ENCODE data around the gene TTLL4. TPM values are rescaled to one million over a fixed set of nuclear protein-coding genes. Genes with fewer than 3 reads are reported as not detected.

TTLL4 gene
- total RNA-seq, 2 donors from 2014 or later: 30.9 to 34.4 TPM

DNA sequence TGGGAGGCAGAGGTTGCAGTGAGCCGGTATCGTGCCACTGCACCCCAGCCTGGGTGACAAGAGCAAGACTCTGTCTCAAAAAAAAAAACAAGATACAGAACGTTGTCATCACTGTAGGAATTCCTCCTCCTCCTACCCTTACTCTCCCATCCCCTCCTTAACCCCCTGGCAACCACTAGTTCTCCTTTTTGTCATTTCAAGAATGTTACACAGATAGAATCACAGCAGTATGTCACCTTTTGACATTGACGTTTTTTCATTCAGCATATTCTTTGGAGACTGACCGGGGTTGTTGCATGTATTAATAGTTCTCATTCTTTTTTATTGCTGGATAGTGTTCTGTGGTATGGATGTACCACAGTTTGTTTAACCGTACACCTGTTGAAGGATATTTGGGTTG is 32.4 kb downstream of the TTLL4 start:
- H3K4me1 Mint-ChIP-seq (ENCODE audit: low read depth): peaks cover 34% of the 10 kb centered on the region
- peak; percentile 53 to 93 for ATAC-seq (replicated peaks in 1 of 2)
- H3K27me3 Mint-ChIP-seq (ENCODE audit: low read depth): no peaks in the 10 kb centered on the region
- no peak for DNase-seq
- peak overlapping the region in 1 of 2 donors; percentile 9 for H3K4me3 Mint-ChIP-seq
- peaks cover 13 to 17% of the 10 kb centered on the region in 2 donors for H3K36me3 Mint-ChIP-seq (ENCODE audit: insufficient read depth in 2 of 2)
- no peak overlapping the region for H3K27ac Mint-ChIP-seq
- H3K9me3 Mint-ChIP-seq: no peaks in the 10 kb centered on the region

DNA sequence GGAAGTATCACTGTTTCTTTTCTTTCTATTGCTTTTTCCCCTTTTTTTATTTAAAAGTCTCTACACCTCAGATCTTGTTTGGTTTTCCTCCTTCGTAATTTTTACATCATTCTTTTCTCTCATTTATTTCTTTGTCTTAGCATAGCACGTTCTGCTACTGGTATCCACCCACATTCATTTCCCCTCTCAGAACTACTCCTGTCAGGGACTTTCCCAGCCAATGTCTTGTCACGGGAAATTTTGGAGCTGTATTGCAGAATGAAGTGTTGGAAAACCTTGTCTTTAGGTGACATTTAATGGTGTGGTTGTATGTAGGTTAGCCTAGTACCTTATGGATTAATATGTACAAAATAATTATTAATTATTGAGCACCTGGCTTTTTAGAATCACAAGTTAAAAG is 34.0 kb downstream of the TTLL4 start:
- ATAC-seq (replicated peaks in 1 of 2) (peak in 1 of 2 donors; percentile 51), DNase-seq (no peak)
- Mint-ChIP-seq H3K27me3 (ENCODE audit: low read depth) (no peaks in the 10 kb centered on the region), H3K36me3 (ENCODE audit: insufficient read depth in 2 of 2) (peaks cover 12 to 15% of the 10 kb centered on the region in 2 donors), H3K4me3 (peak overlapping the region in 1 of 2 donors; percentile 66), H3K4me1 (ENCODE audit: low read depth) (peaks cover 34% of the 10 kb centered on the region), H3K27ac (peak overlapping the region; percentile 72), H3K9me3 (no peaks in the 10 kb centered on the region)

DNA sequence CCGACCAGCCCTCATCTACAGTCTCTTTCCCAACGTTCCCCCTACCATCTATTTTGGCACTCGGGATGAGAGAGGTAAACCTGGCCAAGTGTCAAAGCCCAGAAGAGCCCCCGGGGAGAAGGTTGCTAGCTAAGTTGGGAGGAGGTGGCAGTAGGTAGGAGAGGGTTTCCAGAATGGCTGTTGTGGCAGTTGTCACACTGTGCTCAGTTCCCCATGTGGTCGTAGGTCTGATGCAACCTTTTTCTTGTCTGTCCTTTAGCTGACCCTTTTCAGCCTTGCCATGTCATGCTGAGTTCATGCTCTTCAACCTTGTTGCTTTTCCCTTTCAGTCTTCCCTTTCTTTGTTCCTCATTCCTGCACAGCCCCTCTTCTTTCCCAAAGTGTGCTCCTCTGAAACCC is 34.5 kb downstream of the TTLL4 start:
- Mint-ChIP-seq H3K9me3 (no peaks in the 10 kb centered on the region), H3K27ac (no peak overlapping the region), H3K4me3 (no peak overlapping the region), H3K36me3 (ENCODE audit: insufficient read depth in 2 of 2) (peaks cover 11 to 12% of the 10 kb centered on the region in 2 donors), H3K27me3 (ENCODE audit: low read depth) (no peaks in the 10 kb centered on the region), H3K4me1 (ENCODE audit: low read depth) (peaks cover 34% of the 10 kb centered on the region)
- ATAC-seq (replicated peaks in 1 of 2): no peak
- DNase-seq: no peak

- DNase-seq (no peak), ATAC-seq (replicated peaks in 1 of 2) (no peak)
- Mint-ChIP-seq H3K4me1 (ENCODE audit: low read depth) (peaks cover 34% of the 10 kb centered on the region), H3K4me3 (no peak overlapping the region), H3K27me3 (ENCODE audit: low read depth) (no peaks in the 10 kb centered on the region), H3K36me3 (ENCODE audit: insufficient read depth in 2 of 2) (peaks cover 11 to 14% of the 10 kb centered on the region in 2 donors), H3K9me3 (no peaks in the 10 kb centered on the region), H3K27ac (no peak overlapping the region)
Measured at GRCh38 chr2:218745559-218746469, 35.2 kb downstream of the TTLL4 start.

DNA sequence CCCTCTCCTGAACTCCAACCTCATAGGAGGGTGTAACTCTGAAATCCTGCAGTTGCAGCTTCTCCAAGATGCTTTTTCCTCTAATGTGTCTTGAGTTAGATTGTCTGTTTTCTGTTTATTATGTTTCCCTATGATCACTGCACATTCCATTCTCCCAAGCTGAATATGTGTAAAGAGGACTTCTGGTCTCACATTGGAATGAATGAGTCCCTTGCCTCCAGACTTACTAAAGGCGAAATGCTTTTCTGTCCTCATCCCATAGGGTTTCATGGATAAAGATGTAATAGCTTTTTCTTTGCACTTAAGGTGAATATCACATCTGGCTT is 35.8 kb downstream of the TTLL4 start:
- peaks cover 10 to 14% of the 10 kb centered on the region in 2 donors for H3K36me3 Mint-ChIP-seq (ENCODE audit: insufficient read depth in 2 of 2)
- no peak overlapping the region for H3K4me3 Mint-ChIP-seq
- ATAC-seq (replicated peaks in 1 of 2) (no peak), DNase-seq (no peak)
- H3K27me3 Mint-ChIP-seq (ENCODE audit: low read depth): no peaks in the 10 kb centered on the region
- peaks cover 34% of the 10 kb centered on the region for H3K4me1 Mint-ChIP-seq (ENCODE audit: low read depth)
- H3K9me3 Mint-ChIP-seq: no peaks in the 10 kb centered on the region
- H3K27ac Mint-ChIP-seq: no peak overlapping the region

DNA sequence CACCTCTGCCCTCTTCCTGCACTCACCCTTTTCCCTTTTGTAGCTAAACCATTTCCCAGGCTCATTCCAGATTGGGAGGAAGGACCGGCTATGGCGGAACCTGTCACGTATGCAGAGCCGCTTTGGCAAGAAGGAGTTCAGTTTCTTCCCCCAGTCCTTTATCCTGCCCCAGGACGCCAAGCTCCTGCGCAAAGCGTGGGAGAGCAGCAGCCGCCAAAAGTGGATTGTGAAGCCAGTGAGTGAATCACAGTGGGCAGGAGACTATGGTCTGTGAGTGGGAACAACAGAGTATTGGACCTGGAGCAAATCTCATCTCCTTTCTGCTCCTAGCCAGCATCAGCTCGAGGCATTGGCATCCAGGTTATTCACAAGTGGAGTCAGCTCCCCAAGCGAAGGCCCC is 36.3 kb downstream of the TTLL4 start:
- H3K27ac Mint-ChIP-seq: no peak overlapping the region
- H3K9me3 Mint-ChIP-seq: no peaks in the 10 kb centered on the region
- ATAC-seq (replicated peaks in 1 of 2): no peak
- H3K4me3 Mint-ChIP-seq: no peak overlapping the region
- no peak for DNase-seq
- H3K4me1 Mint-ChIP-seq (ENCODE audit: low read depth): peaks cover 34% of the 10 kb centered on the region
- H3K27me3 Mint-ChIP-seq (ENCODE audit: low read depth): no peaks in the 10 kb centered on the region
- H3K36me3 Mint-ChIP-seq (ENCODE audit: insufficient read depth in 2 of 2): peaks cover 9 to 14% of the 10 kb centered on the region in 2 donors

- no peaks in the 10 kb centered on the region for H3K9me3 Mint-ChIP-seq
- H3K4me1 Mint-ChIP-seq (ENCODE audit: low read depth): peaks cover 18% of the 10 kb centered on the region
- no peak overlapping the region for H3K4me3 Mint-ChIP-seq
- no peak for DNase-seq
- peaks cover 9 to 14% of the 10 kb centered on the region in 2 donors for H3K36me3 Mint-ChIP-seq (ENCODE audit: insufficient read depth in 2 of 2)
- H3K27me3 Mint-ChIP-seq (ENCODE audit: low read depth): no peaks in the 10 kb centered on the region
- ATAC-seq (replicated peaks in 1 of 2): no peak
- H3K27ac Mint-ChIP-seq: no peak overlapping the region
Measured at GRCh38 chr2:218748741-218749441, 38.3 kb downstream of the TTLL4 start.

DNA sequence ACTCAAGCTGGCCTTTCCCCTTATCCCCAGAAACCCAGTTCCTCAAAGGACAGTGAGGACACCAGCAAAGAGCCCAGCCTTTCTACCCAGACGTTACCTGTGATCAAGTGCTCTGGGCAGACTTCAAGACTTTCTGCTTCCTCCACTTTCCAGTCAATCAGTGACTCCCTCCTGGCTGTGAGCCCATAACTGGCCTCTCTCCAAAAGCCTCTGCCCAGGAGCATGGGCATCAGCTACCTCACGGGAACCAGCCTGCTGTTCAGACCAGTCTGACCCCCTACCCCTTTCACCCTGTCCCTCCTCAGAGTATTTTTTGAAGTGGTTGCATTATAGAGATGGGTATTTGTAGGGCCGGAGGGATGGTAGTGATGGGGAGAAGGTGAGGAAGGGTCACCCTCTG is 43.6 kb downstream of the TTLL4 start:
- H3K36me3 Mint-ChIP-seq (ENCODE audit: insufficient read depth in 2 of 2): peaks cover 0 to 9% of the 10 kb centered on the region in 2 donors
- ATAC-seq (replicated peaks in 1 of 2): no peak

DNA sequence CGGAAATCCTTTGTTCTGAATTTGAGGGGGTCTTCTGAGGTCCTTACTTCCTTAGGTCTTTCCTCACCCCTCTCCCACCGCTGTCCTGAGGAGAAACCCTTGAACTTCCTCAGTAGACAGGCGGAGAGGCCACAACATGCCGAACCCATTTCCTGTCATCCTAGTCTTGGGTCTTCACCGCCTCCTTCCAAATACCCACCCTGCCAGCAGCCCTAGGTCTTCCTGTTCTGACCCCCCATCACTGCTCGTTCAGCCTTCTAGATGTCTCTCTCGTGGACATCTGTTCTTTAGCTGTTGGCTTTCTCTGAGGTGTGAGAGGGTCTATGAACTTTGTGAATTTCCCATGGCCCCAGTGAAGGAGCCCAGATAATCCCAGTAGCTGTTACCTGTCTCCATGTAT is 44.1 kb downstream of the TTLL4 start:
- H3K27ac Mint-ChIP-seq: no peak overlapping the region
- H3K9me3 Mint-ChIP-seq: no peaks in the 10 kb centered on the region
- H3K4me3 Mint-ChIP-seq: no peak overlapping the region
- ATAC-seq (replicated peaks in 1 of 2): no peak
- no peaks in the 10 kb centered on the region for H3K4me1 Mint-ChIP-seq (ENCODE audit: low read depth)
- DNase-seq: no peak
- peaks cover 0 to 7% of the 10 kb centered on the region in 2 donors for H3K36me3 Mint-ChIP-seq (ENCODE audit: insufficient read depth in 2 of 2)
- H3K27me3 Mint-ChIP-seq (ENCODE audit: low read depth): no peaks in the 10 kb centered on the region

More for the DNA sequence above, 43.6 kb downstream of the TTLL4 start:
- no peaks in the 10 kb centered on the region for H3K4me1 Mint-ChIP-seq (ENCODE audit: low read depth)
- H3K27me3 Mint-ChIP-seq (ENCODE audit: low read depth): no peaks in the 10 kb centered on the region
- H3K9me3 Mint-ChIP-seq: no peaks in the 10 kb centered on the region
- H3K27ac Mint-ChIP-seq: no peak overlapping the region
- DNase-seq: no peak
- no peak overlapping the region for H3K4me3 Mint-ChIP-seq

DNA sequence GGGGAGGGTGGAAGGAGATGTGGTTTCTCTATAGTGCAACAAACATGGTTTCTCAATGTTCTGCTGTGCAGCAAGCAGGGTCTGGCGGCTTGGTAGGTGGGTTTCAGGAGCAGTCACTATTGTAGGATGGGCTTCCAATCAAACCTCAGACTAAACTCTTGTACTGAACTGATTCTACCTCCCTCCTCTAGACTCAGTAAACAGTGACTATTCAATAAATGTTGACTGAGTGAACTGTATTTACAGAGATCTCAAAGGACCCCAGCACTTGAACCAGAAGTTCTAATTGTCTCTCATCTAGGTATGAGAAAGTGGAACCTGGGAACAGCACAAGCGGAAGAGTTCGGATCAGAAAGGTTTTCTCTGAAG is 44.5 kb downstream of the TTLL4 start:
- Mint-ChIP-seq H3K9me3 (no peaks in the 10 kb centered on the region), H3K4me3 (no peak overlapping the region), H3K27ac (no peak overlapping the region), H3K36me3 (ENCODE audit: insufficient read depth in 2 of 2) (peaks cover 0 to 7% of the 10 kb centered on the region in 2 donors), H3K27me3 (ENCODE audit: low read depth) (no peaks in the 10 kb centered on the region), H3K4me1 (ENCODE audit: low read depth) (no peaks in the 10 kb centered on the region)
- DNase-seq (no peak), ATAC-seq (replicated peaks in 1 of 2) (no peak)

GRCh38 chr2:218755567-218756404 is 45.2 kb downstream of the TTLL4 start:
- Mint-ChIP-seq H3K36me3 (ENCODE audit: insufficient read depth in 2 of 2) (peaks cover 0 to 4% of the 10 kb centered on the region in 2 donors), H3K27ac (no peak overlapping the region), H3K9me3 (no peaks in the 10 kb centered on the region), H3K4me3 (no peak overlapping the region), H3K27me3 (ENCODE audit: low read depth) (no peaks in the 10 kb centered on the region), H3K4me1 (ENCODE audit: low read depth) (no peaks in the 10 kb centered on the region)
- DNase-seq (no peak), ATAC-seq (replicated peaks in 1 of 2) (no peak)

- H3K27ac Mint-ChIP-seq: peak overlapping the region; percentile 5
Measured at GRCh38 chr2:218756599-218757377, 46.2 kb downstream of the TTLL4 start.

More at GRCh38 chr2:218756599-218757377, 46.2 kb downstream of the TTLL4 start:
- no peak overlapping the region for H3K4me3 Mint-ChIP-seq
- ATAC-seq (replicated peaks in 1 of 2) (no peak), DNase-seq (no peak)
- H3K4me1 Mint-ChIP-seq (ENCODE audit: low read depth): no peaks in the 10 kb centered on the region
- H3K9me3 Mint-ChIP-seq: no peaks in the 10 kb centered on the region
- H3K27me3 Mint-ChIP-seq (ENCODE audit: low read depth): no peaks in the 10 kb centered on the region
- H3K36me3 Mint-ChIP-seq (ENCODE audit: insufficient read depth in 2 of 2): peaks cover 0 to 4% of the 10 kb centered on the region in 2 donors
